ENCODE results near the gene ADAM15. TPM values are rescaled to one million over a fixed set of nuclear protein-coding genes. Genes with fewer than 3 reads are reported as not detected.
A peak's percentile ranks its signal among the peaks of the same experiment; 100 is the strongest.

Gene ADAM15
- total RNA-seq, 6 experiments from 2014 or later = 16.2 to 33.9 (median 26.4) TPM

- no peaks in the 10 kb centered on the region for H3K27me3 ChIP-seq
- H3K4me1 ChIP-seq = peaks cover 0 to 42% (median 14%) of the 10 kb centered on the region in 4 donors
- TF ChIP-seq POLR2A (IDR thresholded peaks at IDR 0.05) (no peak), CTCF (IDR thresholded peaks at IDR 0.05) (no peak)
- 60% methylated on average over 2 of the region's 31 CpGs for WGBS (ENCODE audit: insufficient coverage, low coverage, low lambda C conversion rate, missing lambda C conversion rate)
- intact Hi-C loops (cut with DNase I) = no loop called here
- no peak for ATAC-seq
- DNase-seq = peak in 1 of 3 donors; percentile 19
- H3K36me3 ChIP-seq = peaks cover 0 to 21% (median 13%) of the 10 kb centered on the region in 4 donors
- no peak overlapping the region for H3K27ac ChIP-seq
- no peak overlapping the region for H3K4me3 ChIP-seq
- no peaks in the 10 kb centered on the region for H3K9me3 ChIP-seq
These were observed 36.2 kb upstream of the ADAM15 start for GRCh38 chr1:155014709-155015508.

- intact Hi-C loops (cut with DNase I) = no loop called here
- no peak overlapping the region for H3K4me3 ChIP-seq
- DNase-seq (peak in 1 of 3 donors; percentile 24), ATAC-seq (no peak)
- peaks cover 0 to 36% (median 14%) of the 10 kb centered on the region in 4 donors for H3K4me1 ChIP-seq
- 76% methylated on average over 9 of the region's 16 CpGs for WGBS (ENCODE audit: insufficient coverage, low coverage, low lambda C conversion rate, missing lambda C conversion rate)
- peaks cover 0 to 21% (median 13%) of the 10 kb centered on the region in 4 donors for H3K36me3 ChIP-seq
- TF ChIP-seq CTCF (IDR thresholded peaks at IDR 0.05) (no peak), POLR2A (IDR thresholded peaks at IDR 0.05) (no peak)
- H3K27me3 ChIP-seq = no peaks in the 10 kb centered on the region
- H3K27ac ChIP-seq = no peak overlapping the region
- no peaks in the 10 kb centered on the region for H3K9me3 ChIP-seq
These were observed 35.4 kb upstream of the ADAM15 start for GRCh38 chr1:155015527-155016230.

GRCh38 chr1:155016231-155016831 lies 34.8 kb upstream of the ADAM15 start:
- no peaks in the 10 kb centered on the region for H3K27me3 ChIP-seq
- no peaks in the 10 kb centered on the region for H3K9me3 ChIP-seq
- TF ChIP-seq CTCF (IDR thresholded peaks at IDR 0.05) = no peak
- TF ChIP-seq POLR2A (IDR thresholded peaks at IDR 0.05) = no peak
- peaks cover 0 to 29% (median 14%) of the 10 kb centered on the region in 4 donors for H3K4me1 ChIP-seq
- peaks cover 0 to 21% (median 11%) of the 10 kb centered on the region in 4 donors for H3K36me3 ChIP-seq
- ATAC-seq = no peak
- no peak overlapping the region for H3K4me3 ChIP-seq
- intact Hi-C loops (cut with DNase I) = no loop called here
- H3K27ac ChIP-seq = peak overlapping the region in 1 of 3 donors; percentile 69
- DNase-seq = peak in 1 of 3 donors; percentile 22
- WGBS (ENCODE audit: insufficient coverage, low coverage, low lambda C conversion rate, missing lambda C conversion rate) = 73% methylated on average over 6 of the region's 26 CpGs

GRCh38 chr1:155017041-155017945 lies 33.8 kb upstream of the ADAM15 start:
- Histone ChIP-seq H3K27me3 (no peaks in the 10 kb centered on the region), H3K4me1 (peaks cover 0 to 26% (median 10%) of the 10 kb centered on the region in 4 donors), H3K27ac (peak overlapping the region; percentile 16 to 76 (median 69)), H3K36me3 (peaks cover 0 to 21% (median 11%) of the 10 kb centered on the region in 4 donors), H3K9me3 (no peaks in the 10 kb centered on the region), H3K4me3 (peak overlapping the region; percentile 27 to 49 (median 27))
- DNase-seq = peak; percentile 85 to 89 (median 87)
- peak; percentile 97 to 99 (median 98) for TF ChIP-seq CTCF (IDR thresholded peaks at IDR 0.05)
- TF ChIP-seq POLR2A (IDR thresholded peaks at IDR 0.05) = peak; percentile 28
- intact Hi-C loops (cut with DNase I) = no loop called here
- peak; percentile 82 to 91 (median 90) for ATAC-seq
- 5% methylated on average over 19 of the region's 49 CpGs for WGBS (ENCODE audit: insufficient coverage, low coverage, low lambda C conversion rate, missing lambda C conversion rate)

All from right lobe of liver (tissue), 6 donors.